ENCODE results near the gene COX7B2.

Gene COX7B2

GRCh38 chr4:46839128-46839527 is 69.9 kb downstream of the COX7B2 start:
- H3K4me2 ChIP-seq (ENCODE audit: low read depth, low read length, poor library complexity, severe bottlenecking): no peak overlapping the region
- H3K9me3 ChIP-seq (ENCODE audit: insufficient read depth, low read depth, low read length): no peaks in the 10 kb centered on the region
- H3K4me1 ChIP-seq (ENCODE audit: insufficient read depth, low read length, poor library complexity, severe bottlenecking): no peaks in the 10 kb centered on the region
- no peaks in the 10 kb centered on the region for H3K36me3 ChIP-seq (ENCODE audit: insufficient read depth, low read length)
- H3K79me2 ChIP-seq (ENCODE audit: insufficient read depth, low read length): no peaks in the 10 kb centered on the region
- no peaks in the 10 kb centered on the region for H3K9me2 ChIP-seq (replicated peaks; ENCODE audit: low read depth, low read length)
- H3K9ac ChIP-seq (ENCODE audit: low read depth, low read length, poor library complexity, severe bottlenecking): no peak overlapping the region
- no peak for TF ChIP-seq EZH2phosphoT487 (IDR thresholded peaks at IDR 0.05; ENCODE audit: borderline replicate concordance)
- no peak for TF ChIP-seq CTCF (conservative IDR thresholded peaks at IDR 0.05; ENCODE audit: low read length)
- no peak overlapping the region for H2AFZ ChIP-seq (ENCODE audit: low read length)
- no peaks in the 10 kb centered on the region for H3K27me3 ChIP-seq (ENCODE audit: insufficient read depth, low read length, poor library complexity, severe bottlenecking)
- no peak overlapping the region for H3K4me3 ChIP-seq (ENCODE audit: low read length, poor library complexity, severe bottlenecking)
- H3F3A ChIP-seq (ENCODE audit: low read depth): peaks cover 3% of the 10 kb centered on the region; the same call in 1 of the 2 replicates
- no peaks in the 10 kb centered on the region for H4K20me1 ChIP-seq (ENCODE audit: insufficient read depth, low read length, poor library complexity, severe bottlenecking)

DNA sequence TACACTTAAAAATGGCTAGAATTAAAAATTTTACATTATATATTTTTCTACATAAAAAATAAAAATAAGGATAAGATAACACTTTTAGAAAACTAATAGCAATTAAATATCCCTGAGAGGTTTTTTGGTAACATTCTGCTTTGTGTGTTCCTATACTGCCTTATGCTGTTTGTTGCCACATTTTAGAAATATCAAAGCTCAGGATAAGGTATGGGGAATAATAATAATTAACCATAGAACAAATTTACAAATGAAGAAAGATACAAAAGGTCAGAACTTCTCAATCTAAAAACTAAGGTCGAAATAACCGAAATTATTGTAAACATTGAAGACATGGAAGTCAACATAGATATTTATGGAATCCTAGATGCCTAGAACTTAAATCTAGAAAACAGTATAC is 71.4 kb downstream of the COX7B2 start:
- H3K4me2 ChIP-seq (ENCODE audit: low read depth, low read length, poor library complexity, severe bottlenecking): no peak overlapping the region

DNA sequence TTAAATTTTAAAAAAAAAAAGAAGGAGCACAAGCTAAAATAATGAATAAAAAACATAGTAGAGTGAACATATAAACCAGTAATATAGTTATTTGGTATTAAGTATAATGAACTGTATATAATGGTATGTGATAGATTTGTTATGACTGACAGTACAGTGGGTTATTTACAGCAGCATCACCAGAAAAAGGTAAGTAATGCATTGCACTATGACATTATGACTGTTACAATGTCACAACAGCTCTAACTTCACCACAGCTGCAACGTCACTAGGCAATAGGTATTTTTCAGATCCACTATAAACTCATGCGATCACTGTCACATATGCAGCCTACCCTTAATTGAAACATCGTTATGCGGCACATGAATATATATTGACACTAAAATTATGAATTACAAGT is 72.5 kb downstream of the COX7B2 start:
- Histone ChIP-seq H2AFZ (ENCODE audit: low read length) (no peak overlapping the region), H3K9ac (ENCODE audit: low read depth, low read length, poor library complexity, severe bottlenecking) (no peak overlapping the region), H3K4me3 (ENCODE audit: low read length, poor library complexity, severe bottlenecking) (no peak overlapping the region), H3K9me3 (ENCODE audit: insufficient read depth, low read depth, low read length) (no peaks in the 10 kb centered on the region), H3K36me3 (ENCODE audit: insufficient read depth, low read length) (no peaks in the 10 kb centered on the region), H3K27me3 (ENCODE audit: insufficient read depth, low read length, poor library complexity, severe bottlenecking) (no peaks in the 10 kb centered on the region), H3K9me2 (replicated peaks; ENCODE audit: low read depth, low read length) (no peaks in the 10 kb centered on the region), H3K4me1 (ENCODE audit: insufficient read depth, low read length, poor library complexity, severe bottlenecking) (no peaks in the 10 kb centered on the region), H3K4me2 (ENCODE audit: low read depth, low read length, poor library complexity, severe bottlenecking) (no peak overlapping the region), H3K79me2 (ENCODE audit: insufficient read depth, low read length) (no peaks in the 10 kb centered on the region), H3F3A (ENCODE audit: low read depth) (peaks cover 2% of the 10 kb centered on the region; the same call in 1 of the 2 replicates), H4K20me1 (ENCODE audit: insufficient read depth, low read length, poor library complexity, severe bottlenecking) (no peaks in the 10 kb centered on the region)
- no peak for TF ChIP-seq EZH2phosphoT487 (IDR thresholded peaks at IDR 0.05; ENCODE audit: borderline replicate concordance)
- no peak for TF ChIP-seq CTCF (conservative IDR thresholded peaks at IDR 0.05; ENCODE audit: low read length)

More for the DNA sequence above, 71.4 kb downstream of the COX7B2 start:
- no peaks in the 10 kb centered on the region for H3K79me2 ChIP-seq (ENCODE audit: insufficient read depth, low read length)
- H3F3A ChIP-seq (ENCODE audit: low read depth): peaks cover 3% of the 10 kb centered on the region; the same call in 1 of the 2 replicates
- TF ChIP-seq CTCF (conservative IDR thresholded peaks at IDR 0.05; ENCODE audit: low read length): no peak
- no peak for TF ChIP-seq EZH2phosphoT487 (IDR thresholded peaks at IDR 0.05; ENCODE audit: borderline replicate concordance)
- no peaks in the 10 kb centered on the region for H4K20me1 ChIP-seq (ENCODE audit: insufficient read depth, low read length, poor library complexity, severe bottlenecking)
- no peaks in the 10 kb centered on the region for H3K9me3 ChIP-seq (ENCODE audit: insufficient read depth, low read depth, low read length)
- H3K9me2 ChIP-seq (replicated peaks; ENCODE audit: low read depth, low read length): no peaks in the 10 kb centered on the region
- H3K27me3 ChIP-seq (ENCODE audit: insufficient read depth, low read length, poor library complexity, severe bottlenecking): no peaks in the 10 kb centered on the region
- no peaks in the 10 kb centered on the region for H3K4me1 ChIP-seq (ENCODE audit: insufficient read depth, low read length, poor library complexity, severe bottlenecking)
- no peak overlapping the region for H3K4me3 ChIP-seq (ENCODE audit: low read length, poor library complexity, severe bottlenecking)
- H3K36me3 ChIP-seq (ENCODE audit: insufficient read depth, low read length): no peaks in the 10 kb centered on the region
- H2AFZ ChIP-seq (ENCODE audit: low read length): no peak overlapping the region
- H3K9ac ChIP-seq (ENCODE audit: low read depth, low read length, poor library complexity, severe bottlenecking): no peak overlapping the region
